HFFc6 (cell line): ENCODE data around the gene PFKFB4. TPM values are rescaled to one million over a fixed set of nuclear protein-coding genes. Genes with fewer than 3 reads are reported as not detected.
A peak's percentile ranks its signal among the peaks of the same experiment; 100 is the strongest.

Experiments
- DNase-seq: peaks from one replicate; pipeline ENCODE4 v3.0.0-alpha.2; 2018
- H3K27ac Mint-ChIP-seq: 2 replicates; pipeline ENCODE4 v1.8.0; 2020; ENCODE audit warnings: mild to moderate bottlenecking, mixed read lengths
- H3K27me3 Mint-ChIP-seq: 2 replicates; pipeline ENCODE4 v1.8.0; 2021; ENCODE audit warnings: mild to moderate bottlenecking, moderate library complexity, mixed read lengths; ENCODE audit not compliant: insufficient read depth
- H3K36me3 Mint-ChIP-seq: 2 replicates; pipeline ENCODE4 v1.8.0; 2021; ENCODE audit warnings: low read depth, mixed read lengths
- H3K4me1 Mint-ChIP-seq: 2 replicates; pipeline ENCODE4 v1.8.0; 2020; ENCODE audit warnings: low read depth, mixed read lengths
- H3K4me3 Mint-ChIP-seq: 2 replicates; pipeline ENCODE4 v1.8.0; 2020; ENCODE audit warnings: mild to moderate bottlenecking, moderate library complexity, mixed read lengths
- H3K9me3 Mint-ChIP-seq: 2 replicates; pipeline ENCODE4 v1.8.0; 2020; ENCODE audit warnings: mild to moderate bottlenecking, mixed read lengths
- CTCF ChIP-seq: fragments of 200-600 bp; sonication (generic); IDR thresholded peaks from 2 replicates; pipeline ENCODE4 v1.5.0; 2021; ENCODE audit warnings: antibody characterized with exemption, mild to moderate bottlenecking
- total RNA-seq, 6 experiments: library from RNA; stranded (reverse); fragmentation: NEBNext Ultra II Directional; extraction: Animal tissue kit (Norgen Biotek cat#: 25700); gene quantifications; 2 replicates in 1 of 6; 3 replicates in 5 of 6; pipeline ENCODE4 v1.2.3, GENCODE V29; 2021

The PFKFB4 gene
- total RNA-seq, 6 experiments from 2014 or later: 7.5 to 10.5 (median 8.9) TPM

- Mint-ChIP-seq H3K4me1 (no peaks in the 10 kb centered on the region), H3K9me3 (no peaks in the 10 kb centered on the region), H3K4me3 (no peak overlapping the region), H3K27ac (no peak overlapping the region), H3K36me3 (no peaks in the 10 kb centered on the region), H3K27me3 (no peaks in the 10 kb centered on the region; the same call in 1 of the 2 replicates)
- no peak for TF ChIP-seq CTCF
- DNase-seq: no peak
Observed at GRCh38 chr3:48518069-48518468, 38.5 kb downstream of the PFKFB4 start.

- Mint-ChIP-seq H3K9me3 (no peaks in the 10 kb centered on the region), H3K4me3 (no peak overlapping the region), H3K36me3 (no peaks in the 10 kb centered on the region), H3K27ac (no peak overlapping the region), H3K4me1 (no peaks in the 10 kb centered on the region), H3K27me3 (no peaks in the 10 kb centered on the region; the same call in 1 of the 2 replicates)
- no peak for DNase-seq
- TF ChIP-seq CTCF: no peak
Observed at GRCh38 chr3:48516571-48516970, 40.0 kb downstream of the PFKFB4 start.

- DNase-seq: no peak
- Mint-ChIP-seq H3K4me3 (no peak overlapping the region), H3K36me3 (no peaks in the 10 kb centered on the region), H3K4me1 (no peaks in the 10 kb centered on the region), H3K9me3 (no peaks in the 10 kb centered on the region), H3K27ac (no peak overlapping the region), H3K27me3 (peaks cover 2% of the 10 kb centered on the region)
- TF ChIP-seq CTCF: no peak
Observed at GRCh38 chr3:48514431-48515227, 42.0 kb downstream of the PFKFB4 start.

GRCh38 chr3:48511551-48511950 lies 45.1 kb downstream of the PFKFB4 start:
- peaks cover 12% of the 10 kb centered on the region for H3K4me1 Mint-ChIP-seq
- H3K36me3 Mint-ChIP-seq: no peaks in the 10 kb centered on the region
- no peak for DNase-seq
- no peak overlapping the region for H3K4me3 Mint-ChIP-seq
- TF ChIP-seq CTCF: no peak
- H3K9me3 Mint-ChIP-seq: no peaks in the 10 kb centered on the region
- H3K27me3 Mint-ChIP-seq: peaks cover 2% of the 10 kb centered on the region; the same call in 1 of the 2 replicates
- no peak overlapping the region for H3K27ac Mint-ChIP-seq

- Mint-ChIP-seq H3K27me3 (peaks cover 2% of the 10 kb centered on the region; the same call in 1 of the 2 replicates), H3K4me3 (no peak overlapping the region), H3K9me3 (no peaks in the 10 kb centered on the region), H3K36me3 (no peaks in the 10 kb centered on the region), H3K4me1 (peaks cover 33% of the 10 kb centered on the region), H3K27ac (peak overlapping the region; percentile 72)
- peak; percentile 58 for DNase-seq
- TF ChIP-seq CTCF: peak; percentile 63
Observed at GRCh38 chr3:48507256-48508061, 49.1 kb downstream of the PFKFB4 start.
